HUES48 (cell line): ENCODE results near the gene TRAF3.
"Not testable (repeated sequence)": the region's sequence is repeated elsewhere in the genome, so short reads cannot be mapped to it uniquely, and the experiment has no call there.

ENCODE experiments used
- H3K27ac ChIP-seq: one replicate; pipeline ENCODE4 v1.7.0; 2013; ENCODE audit warnings: low read depth, low read length, inconsistent platforms
- H3K27me3 ChIP-seq: 2 replicates; pipeline ENCODE4 v1.6.1; 2013; ENCODE audit warnings: mild to moderate bottlenecking, low read length; ENCODE audit not compliant: control insufficient read depth, insufficient read depth
- H3K36me3 ChIP-seq: 2 replicates; pipeline ENCODE4 v1.6.1; 2013; ENCODE audit warnings: low read length; ENCODE audit not compliant: control insufficient read depth, insufficient read depth
- H3K4me1 ChIP-seq: 2 replicates; pipeline ENCODE4 v1.6.1; 2013; ENCODE audit warnings: mild to moderate bottlenecking, low read length; ENCODE audit not compliant: control insufficient read depth, insufficient read depth
- H3K4me3 ChIP-seq: 2 replicates; pipeline ENCODE4 v1.5.1; 2013; ENCODE audit warnings: mild to moderate bottlenecking, low read depth, low read length
- H3K9ac ChIP-seq: 2 replicates; pipeline ENCODE4 v1.6.1; 2013; ENCODE audit warnings: mild to moderate bottlenecking, low read depth, low read length, moderate library complexity
- H3K9me3 ChIP-seq: 2 replicates; pipeline ENCODE4 v1.6.1; 2013; ENCODE audit warnings: low read length; ENCODE audit not compliant: control insufficient read depth, insufficient read depth

Gene TRAF3

GRCh38 chr14:102870246-102870645 is 93.0 kb downstream of the TRAF3 start:
- H3K4me1 ChIP-seq: no peaks in the 10 kb centered on the region
- peaks cover 11% of the 10 kb centered on the region for H3K36me3 ChIP-seq
- H3K9me3 ChIP-seq: no peaks in the 10 kb centered on the region
- H3K9ac ChIP-seq: no peak overlapping the region
- H3K27me3 ChIP-seq: no peaks in the 10 kb centered on the region
- no peak overlapping the region for H3K4me3 ChIP-seq
- no peak overlapping the region for H3K27ac ChIP-seq

GRCh38 chr14:102870994-102871831 is 94.0 kb downstream of the TRAF3 start:
- Histone ChIP-seq H3K4me1 (no peaks in the 10 kb centered on the region), H3K27ac (no peak overlapping the region), H3K27me3 (no peaks in the 10 kb centered on the region), H3K4me3 (no peak overlapping the region), H3K9ac (no peak overlapping the region), H3K9me3 (no peaks in the 10 kb centered on the region), H3K36me3 (peaks cover 20% of the 10 kb centered on the region)

GRCh38 chr14:102872020-102872419 is 94.8 kb downstream of the TRAF3 start:
- Histone ChIP-seq H3K4me3 (no peak overlapping the region), H3K27ac (no peak overlapping the region), H3K4me1 (no peaks in the 10 kb centered on the region), H3K9me3 (no peaks in the 10 kb centered on the region), H3K9ac (no peak overlapping the region), H3K36me3 (peaks cover 27% of the 10 kb centered on the region), H3K27me3 (no peaks in the 10 kb centered on the region)

GRCh38 chr14:102873131-102873530 is 95.9 kb downstream of the TRAF3 start:
- no peaks in the 10 kb centered on the region for H3K9me3 ChIP-seq
- H3K27ac ChIP-seq: no peak overlapping the region
- no peaks in the 10 kb centered on the region for H3K4me1 ChIP-seq
- no peaks in the 10 kb centered on the region for H3K27me3 ChIP-seq
- no peak overlapping the region for H3K9ac ChIP-seq
- H3K4me3 ChIP-seq: no peak overlapping the region
- H3K36me3 ChIP-seq: peaks cover 27% of the 10 kb centered on the region

- H3K36me3 ChIP-seq: peaks cover 27% of the 10 kb centered on the region
- H3K27me3 ChIP-seq: no peaks in the 10 kb centered on the region
- H3K4me3 ChIP-seq: no peak overlapping the region
- peaks cover 2% of the 10 kb centered on the region; the same call in 1 of the 2 replicates for H3K4me1 ChIP-seq
- H3K9me3 ChIP-seq: no peaks in the 10 kb centered on the region
- no peak overlapping the region for H3K9ac ChIP-seq
- no peak overlapping the region for H3K27ac ChIP-seq
Measured at GRCh38 chr14:102873546-102874061, 96.4 kb downstream of the TRAF3 start.

- Histone ChIP-seq H3K9me3 (no peaks in the 10 kb centered on the region), H3K36me3 (peaks cover 26% of the 10 kb centered on the region), H3K9ac (no peak overlapping the region), H3K27me3 (no peaks in the 10 kb centered on the region), H3K4me1 (peaks cover 2% of the 10 kb centered on the region; the same call in 1 of the 2 replicates), H3K27ac (no peak overlapping the region), H3K4me3 (no peak overlapping the region)
Measured at GRCh38 chr14:102875652-102876051, 98.4 kb downstream of the TRAF3 start.

GRCh38 chr14:102877511-102877910 is 100.3 kb downstream of the TRAF3 start:
- not testable (repeated sequence) for H3K4me3 ChIP-seq, H3K9ac ChIP-seq, H3K27ac ChIP-seq, H3K27me3 ChIP-seq, H3K4me1 ChIP-seq, H3K9me3 ChIP-seq
- H3K36me3 ChIP-seq: peaks cover 17% of the 10 kb centered on the region

GRCh38 chr14:102878174-102878969 is 101.1 kb downstream of the TRAF3 start:
- H3K36me3 ChIP-seq: peaks cover 17% of the 10 kb centered on the region
- no peak overlapping the region for H3K4me3 ChIP-seq
- no peak overlapping the region for H3K9ac ChIP-seq

GRCh38 chr14:102878970-102879460 is 101.8 kb downstream of the TRAF3 start:
- Histone ChIP-seq H3K4me3 (no peak overlapping the region), H3K27me3 (no peaks in the 10 kb centered on the region), H3K27ac (no peak overlapping the region), H3K9ac (no peak overlapping the region), H3K9me3 (no peaks in the 10 kb centered on the region), H3K36me3 (peaks cover 17% of the 10 kb centered on the region), H3K4me1 (peaks cover 2% of the 10 kb centered on the region; the same call in 1 of the 2 replicates)

More at GRCh38 chr14:102878174-102878969, 101.1 kb downstream of the TRAF3 start:
- Histone ChIP-seq H3K9me3 (no peaks in the 10 kb centered on the region), H3K27ac (no peak overlapping the region), H3K4me1 (peaks cover 2% of the 10 kb centered on the region; the same call in 1 of the 2 replicates), H3K27me3 (no peaks in the 10 kb centered on the region)

- H3K36me3 ChIP-seq: 0 out of 2 replicates have a peak, but pooled peaks cover 4% of the 10 kb centered on the region
- H3K27ac ChIP-seq: no peak overlapping the region
- H3K4me3 ChIP-seq: no peak overlapping the region
- no peaks in the 10 kb centered on the region for H3K27me3 ChIP-seq
- H3K4me1 ChIP-seq: peaks cover 2% of the 10 kb centered on the region; the same call in 1 of the 2 replicates
- H3K9ac ChIP-seq: no peak overlapping the region
- H3K9me3 ChIP-seq: no peaks in the 10 kb centered on the region
Measured at GRCh38 chr14:102882226-102882906, 105.1 kb downstream of the TRAF3 start.
